NCI-H1105 (cell line): Measurements from ENCODE around the gene GAN.

ENCODE experiments used
- DNase-seq: peaks from one replicate; lab custom pipeline; 2025; lab: John Stamatoyannopoulos, UW

The GAN gene

GRCh38 chr16:81314603-81315270 lies at the start of gene GAN:
GAN (plus strand) TSS chr16:81314962; CDS start chr16:81315114, 152 bp downstream.
- peak; percentile 83 for DNase-seq

- no peak for DNase-seq
Measured at GRCh38 chr16:81265052-81265451, 49.7 kb upstream of the GAN start.

GRCh38 chr16:81265658-81266451 lies 48.9 kb upstream of the GAN start:
- DNase-seq: no peak

GRCh38 chr16:81266680-81267095 lies 48.1 kb upstream of the GAN start:
- DNase-seq: no peak

GRCh38 chr16:81268509-81268908 lies 46.3 kb upstream of the GAN start:
- DNase-seq: no peak

GRCh38 chr16:81273223-81273950 lies 41.4 kb upstream of the GAN start:
- DNase-seq: no peak

GRCh38 chr16:81275064-81275532 lies 39.7 kb upstream of the GAN start:
- DNase-seq: no peak

- no peak for DNase-seq
Measured at GRCh38 chr16:81275795-81276194, 39.0 kb upstream of the GAN start.

GRCh38 chr16:81276323-81276722 lies 38.4 kb upstream of the GAN start:
- DNase-seq: no peak

- no peak for DNase-seq
Measured at GRCh38 chr16:81277541-81278080, 37.2 kb upstream of the GAN start.

GRCh38 chr16:81278526-81278925 lies 36.2 kb upstream of the GAN start:
- no peak for DNase-seq

- no peak for DNase-seq
Measured at GRCh38 chr16:81279392-81279791, 35.4 kb upstream of the GAN start.

- no peak for DNase-seq
Measured at GRCh38 chr16:81280393-81280792, 34.4 kb upstream of the GAN start.

GRCh38 chr16:81283044-81283443 lies 31.7 kb upstream of the GAN start:
- DNase-seq: no peak

GRCh38 chr16:81284995-81285600 lies 29.7 kb upstream of the GAN start:
- DNase-seq: no peak

- no peak for DNase-seq
Measured at GRCh38 chr16:81286190-81286589, 28.6 kb upstream of the GAN start.

- DNase-seq: no peak
Measured at GRCh38 chr16:81291117-81291516, 23.6 kb upstream of the GAN start.

- DNase-seq: no peak
Measured at GRCh38 chr16:81292936-81293335, 21.8 kb upstream of the GAN start.

GRCh38 chr16:81293909-81294802 lies 20.6 kb upstream of the GAN start:
- no peak for DNase-seq

- DNase-seq: no peak
Measured at GRCh38 chr16:81296631-81297030, 18.1 kb upstream of the GAN start.

- DNase-seq: no peak
Measured at GRCh38 chr16:81307770-81308169, 7.0 kb upstream of the GAN start.
